Measurements from ENCODE around the gene HPSE2. TPM values are rescaled to one million over a fixed set of nuclear protein-coding genes. Genes with fewer than 3 reads are reported as not detected.

Gene HPSE2
- total RNA-seq, 1 experiment from 2014 or later = not detected

- intact Hi-C loops (cut with micrococcal nuclease; ENCODE audit: unreplicated experiment) = loop anchor here (10.0 kb wide), 1 partner anchor 172 kb away; the partner anchor contains the start of gene HPSE2
- ChIA-PET CTCF (no interaction called here), POLR2A (no interaction called here)
- ATAC-seq (no peak), DNase-seq (ENCODE audit: low read depth, low spot score) (no peak)
- no peak overlapping the region for H3K4me3 ChIP-seq (ENCODE audit: low read depth in 2 of 2, low read length in 2 of 2)
- in situ Hi-C loops (cut with HindIII; ENCODE audit: low pct_unique_long_range_greater_than_20kb, low sequenced_read_pairs) = no loop called here
- TF ChIP-seq REST (IDR thresholded peaks at IDR 0.05; ENCODE audit: insufficient read depth in 1 of 2, low read depth in 2 of 2, low read length in 1 of 2) = no peak
- no peak for TF ChIP-seq SIN3A (IDR thresholded peaks at IDR 0.05; ENCODE audit: borderline replicate concordance, insufficient read depth, low read depth, low read length)
- no peak for TF ChIP-seq POLR2AphosphoS5 (IDR thresholded peaks at IDR 0.05; ENCODE audit: low read depth, low read length)
- no peak for TF ChIP-seq CTCF (IDR thresholded peaks at IDR 0.05)
- TF ChIP-seq TCF7L2 (IDR thresholded peaks at IDR 0.05; ENCODE audit: low read depth, low read length) = no peak
- no peaks in the 10 kb centered on the region for H3K9me3 ChIP-seq (ENCODE audit: control insufficient read depth, insufficient read depth, low read depth, low read length)
- H3K27ac ChIP-seq (ENCODE audit: low read length) = no peak overlapping the region
- H3K36me3 ChIP-seq (ENCODE audit: control insufficient read depth, insufficient read depth, low read length) = no peaks in the 10 kb centered on the region
- no peaks in the 10 kb centered on the region for H3K27me3 ChIP-seq (ENCODE audit: control insufficient read depth, insufficient read depth, low read length)
- no peaks in the 10 kb centered on the region for H3K4me1 ChIP-seq (ENCODE audit: control insufficient read depth, insufficient read depth, low read length)
- BruUV-seq (replicated peaks) = no TSS peak
These were observed 173.1 kb downstream of the HPSE2 start for GRCh38 chr10:99062591-99062990.

- no peak overlapping the region for H3K4me3 ChIP-seq (ENCODE audit: low read depth in 2 of 2, low read length in 2 of 2)
- intact Hi-C loops (cut with micrococcal nuclease; ENCODE audit: unreplicated experiment) (no loop called here), in situ Hi-C loops (cut with HindIII; ENCODE audit: low pct_unique_long_range_greater_than_20kb, low sequenced_read_pairs) (no loop called here)
- no peaks in the 10 kb centered on the region for H3K9me3 ChIP-seq (ENCODE audit: control insufficient read depth, insufficient read depth, low read depth, low read length)
- POLR2A ChIA-PET = no interaction called here
- no peak overlapping the region for H3K27ac ChIP-seq (ENCODE audit: low read length)
- H3K4me1 ChIP-seq (ENCODE audit: control insufficient read depth, insufficient read depth, low read length) = no peaks in the 10 kb centered on the region
- no peaks in the 10 kb centered on the region for H3K27me3 ChIP-seq (ENCODE audit: control insufficient read depth, insufficient read depth, low read length)
- ATAC-seq (no peak), DNase-seq (ENCODE audit: low read depth, low spot score) (no peak)
- no TSS peak for BruUV-seq (replicated peaks)
- TF ChIP-seq CTCF (IDR thresholded peaks at IDR 0.05) (no peak), POLR2AphosphoS5 (IDR thresholded peaks at IDR 0.05; ENCODE audit: low read depth, low read length) (no peak), TCF7L2 (IDR thresholded peaks at IDR 0.05; ENCODE audit: low read depth, low read length) (no peak), REST (IDR thresholded peaks at IDR 0.05; ENCODE audit: insufficient read depth in 1 of 2, low read depth in 2 of 2, low read length in 1 of 2) (no peak), SIN3A (IDR thresholded peaks at IDR 0.05; ENCODE audit: borderline replicate concordance, insufficient read depth, low read depth, low read length) (no peak)
- H3K36me3 ChIP-seq (ENCODE audit: control insufficient read depth, insufficient read depth, low read length) = no peaks in the 10 kb centered on the region
- CTCF ChIA-PET = interaction anchor here (0.6 kb wide), 1 partner anchor 346 kb away, joined by 5 read pairs; no protein-coding TSS in a partner anchor
These were observed 176.9 kb downstream of the HPSE2 start for GRCh38 chr10:99058762-99059161.
